HG03558 (cell line): ENCODE results near the gene GRAMD2B.

Experiments used
- ATAC-seq: cut with Tn5 transposase; IDR thresholded peaks from one replicate; pipeline ENCODE4 v1.9.1; 2021; ENCODE audit warnings: moderate number of reproducible peaks; ENCODE audit not compliant: unreplicated experiment; ENCODE audit errors: extremely low read depth

The GRAMD2B gene

GRCh38 chr5:126471875-126472537 is 48.8 kb downstream of the GRAMD2B start:
- no peak for ATAC-seq

- no peak for ATAC-seq
These were observed 49.3 kb downstream of the GRAMD2B start for GRCh38 chr5:126472538-126472889.

GRCh38 chr5:126477294-126478117 is 54.3 kb downstream of the GRAMD2B start:
- no peak for ATAC-seq

GRCh38 chr5:126479810-126480209 is 56.6 kb downstream of the GRAMD2B start:
- ATAC-seq: no peak

GRCh38 chr5:126480824-126481223 is 57.6 kb downstream of the GRAMD2B start:
- ATAC-seq: no peak

- no peak for ATAC-seq
These were observed 58.0 kb downstream of the GRAMD2B start for GRCh38 chr5:126481243-126481642.

GRCh38 chr5:126482591-126482990 is 59.4 kb downstream of the GRAMD2B start:
- ATAC-seq: no peak

- ATAC-seq: no peak
These were observed 59.9 kb downstream of the GRAMD2B start for GRCh38 chr5:126483156-126483555.

- no peak for ATAC-seq
These were observed 61.0 kb downstream of the GRAMD2B start for GRCh38 chr5:126484253-126484652.

- ATAC-seq: no peak
These were observed 63.1 kb downstream of the GRAMD2B start for GRCh38 chr5:126486332-126486731.

- no peak for ATAC-seq
These were observed 64.4 kb downstream of the GRAMD2B start for GRCh38 chr5:126487596-126487995.

- ATAC-seq: no peak
These were observed 65.3 kb downstream of the GRAMD2B start for GRCh38 chr5:126488443-126489065.

- no peak for ATAC-seq
These were observed 67.1 kb downstream of the GRAMD2B start for GRCh38 chr5:126490167-126490940.

GRCh38 chr5:126492939-126493338 is 69.7 kb downstream of the GRAMD2B start:
- ATAC-seq: no peak

GRCh38 chr5:126494393-126494792 is 71.2 kb downstream of the GRAMD2B start:
- ATAC-seq: no peak

GRCh38 chr5:126497506-126497905 is 74.3 kb downstream of the GRAMD2B start:
- no peak for ATAC-seq

- ATAC-seq: no peak
These were observed 76.1 kb downstream of the GRAMD2B start for GRCh38 chr5:126499278-126499677.

- ATAC-seq: peak; percentile 59
These were observed 76.7 kb downstream of the GRAMD2B start for GRCh38 chr5:126499853-126500342.

- ATAC-seq: no peak
These were observed 78.2 kb downstream of the GRAMD2B start for GRCh38 chr5:126501448-126501847.

GRCh38 chr5:126503602-126504104 is 80.4 kb downstream of the GRAMD2B start:
- ATAC-seq: no peak
